ENCODE results near the gene RHOBTB1.
"Not testable (repeated sequence)": the region's sequence is repeated elsewhere in the genome, so short reads cannot be mapped to it uniquely, and the experiment has no call there.

The RHOBTB1 gene

GRCh38 chr10:60940446-60940845 lies 3.5 kb downstream of the RHOBTB1 start:
- no peak for DNase-seq

- DNase-seq = no peak
These were observed 6.0 kb downstream of the RHOBTB1 start for GRCh38 chr10:60937784-60938654.

GRCh38 chr10:60937022-60937421 lies 7.0 kb downstream of the RHOBTB1 start:
- peak; percentile 36 for DNase-seq

- no peak for DNase-seq
These were observed 9.5 kb downstream of the RHOBTB1 start for GRCh38 chr10:60934215-60935175.

- no peak for DNase-seq
These were observed 11.2 kb downstream of the RHOBTB1 start for GRCh38 chr10:60932756-60933155.

- no peak for DNase-seq
These were observed 13.7 kb downstream of the RHOBTB1 start for GRCh38 chr10:60930237-60930636.

GRCh38 chr10:60921633-60922032 lies 22.4 kb downstream of the RHOBTB1 start:
- DNase-seq = peak; percentile 43

- no peak for DNase-seq
These were observed 23.5 kb downstream of the RHOBTB1 start for GRCh38 chr10:60920479-60920878.

GRCh38 chr10:60919551-60919950 lies 24.4 kb downstream of the RHOBTB1 start:
- DNase-seq = no peak

- no peak for DNase-seq
These were observed 26.4 kb downstream of the RHOBTB1 start for GRCh38 chr10:60917331-60918280.

GRCh38 chr10:60916025-60916424 lies 28.0 kb downstream of the RHOBTB1 start:
- peak; percentile 7 for DNase-seq

GRCh38 chr10:60914690-60915141 lies 29.3 kb downstream of the RHOBTB1 start:
- no peak for DNase-seq

- no peak for DNase-seq
These were observed 30.3 kb downstream of the RHOBTB1 start for GRCh38 chr10:60913657-60914056.

- no peak for DNase-seq
These were observed 30.9 kb downstream of the RHOBTB1 start for GRCh38 chr10:60913071-60913470.

GRCh38 chr10:60911715-60912114 lies 32.3 kb downstream of the RHOBTB1 start:
- no peak for DNase-seq

GRCh38 chr10:60911216-60911615 lies 32.8 kb downstream of the RHOBTB1 start:
- no peak for DNase-seq

- DNase-seq = peak; percentile 78
These were observed 33.4 kb downstream of the RHOBTB1 start for GRCh38 chr10:60910543-60910942.

GRCh38 chr10:60908896-60909295 lies 35.1 kb downstream of the RHOBTB1 start:
- no peak for DNase-seq

- DNase-seq = no peak
These were observed 36.0 kb downstream of the RHOBTB1 start for GRCh38 chr10:60908031-60908430.

GRCh38 chr10:60907236-60907635 lies 36.7 kb downstream of the RHOBTB1 start:
- DNase-seq = no peak

- DNase-seq = not testable (repeated sequence)
These were observed 37.2 kb downstream of the RHOBTB1 start for GRCh38 chr10:60906825-60907224.

GRCh38 chr10:60906411-60906810 lies 37.6 kb downstream of the RHOBTB1 start:
- DNase-seq = no peak
